HG02840 (cell line): ENCODE data around the gene POU2F2.
"Not testable (repeated sequence)": the region's sequence is repeated elsewhere in the genome, so short reads cannot be mapped to it uniquely, and the experiment has no call there.

Source experiments
- ATAC-seq: cut with Tn5 transposase; IDR thresholded peaks from one replicate; pipeline ENCODE4 v1.9.1; 2021; ENCODE audit warnings: mild to moderate bottlenecking, moderate library complexity, moderate number of reproducible peaks; ENCODE audit not compliant: unreplicated experiment, low FRiP score

Gene POU2F2

DNA sequence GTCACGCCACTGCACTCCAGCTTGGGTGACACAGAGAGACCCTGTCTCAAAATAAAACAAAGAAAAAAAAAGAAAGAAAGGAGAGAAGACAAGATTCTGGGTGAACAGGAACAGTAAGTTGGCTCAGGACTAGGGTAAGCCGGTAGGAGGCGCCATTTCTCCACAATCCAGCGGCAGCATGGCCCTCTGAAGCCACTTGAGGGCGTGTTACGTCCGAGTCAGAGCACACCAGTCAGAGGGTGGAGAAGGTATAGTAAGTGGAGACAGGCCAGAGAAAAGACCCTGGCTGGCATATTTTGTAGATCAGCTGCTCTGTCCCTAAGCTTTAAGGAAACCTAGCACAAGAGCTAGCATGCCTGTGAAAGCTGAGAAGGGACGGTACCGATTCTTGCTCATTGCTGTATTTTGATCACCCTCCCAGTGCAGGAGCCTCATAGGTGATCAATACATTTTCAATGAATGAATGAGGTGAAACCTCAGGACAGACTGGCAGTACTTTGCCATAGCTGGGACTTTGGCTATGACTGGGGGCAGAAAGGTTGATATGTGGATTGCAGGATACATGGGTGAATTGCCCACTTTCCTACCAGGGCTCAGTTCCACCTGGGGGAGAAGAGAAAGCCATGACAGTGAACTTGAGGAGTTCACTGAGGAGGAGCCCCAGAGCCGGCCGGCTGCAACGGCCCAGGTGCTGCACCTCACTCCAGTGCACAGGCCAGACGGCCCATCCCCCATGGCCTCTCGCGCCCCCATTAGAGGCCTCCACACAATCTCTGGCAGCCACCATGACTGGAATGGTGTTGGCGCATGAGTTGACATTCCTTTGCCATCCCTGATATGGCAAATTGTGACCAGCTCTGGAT, 23.5 kb downstream of the POU2F2 start:
- ATAC-seq: no peak

DNA sequence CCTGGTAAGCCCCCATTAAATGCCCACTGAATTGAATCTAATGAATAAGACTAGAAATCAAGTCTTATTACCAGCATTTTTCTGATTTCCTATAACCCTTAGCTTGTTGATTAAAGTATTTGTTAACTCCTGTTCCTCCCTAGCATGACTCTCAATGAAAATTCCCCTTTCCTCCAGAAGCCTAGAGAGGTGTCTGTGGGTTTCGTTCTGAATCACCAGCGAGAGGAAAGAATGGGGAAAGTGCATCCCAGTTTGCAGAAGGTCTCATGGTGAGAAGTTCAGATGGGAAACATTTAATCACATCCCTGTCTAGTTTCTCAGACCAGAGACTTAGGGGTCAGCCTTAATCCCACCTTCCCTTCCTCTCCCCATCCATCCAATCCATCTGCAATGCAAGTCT, 26.9 kb downstream of the POU2F2 start:
- ATAC-seq: no peak

DNA sequence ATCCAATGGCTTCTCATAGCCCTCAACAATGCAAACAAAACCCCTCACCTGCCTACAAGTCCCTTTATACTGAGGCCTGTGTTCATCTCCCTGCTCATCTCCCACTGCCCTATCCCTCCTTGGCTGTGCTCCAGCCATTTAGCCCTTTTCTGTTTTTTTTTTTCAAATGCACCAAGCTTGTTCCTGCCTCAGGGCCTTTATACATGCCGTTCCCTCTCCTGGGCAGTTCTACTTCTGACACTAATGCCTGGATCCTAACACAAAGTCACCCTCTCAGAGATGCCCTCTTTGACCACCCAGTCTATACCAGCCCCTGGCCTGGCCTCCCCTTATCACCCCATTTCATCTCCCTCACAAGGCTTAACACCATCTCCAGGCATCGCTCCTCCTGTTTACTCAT, 29.4 kb downstream of the POU2F2 start:
- no peak for ATAC-seq

DNA sequence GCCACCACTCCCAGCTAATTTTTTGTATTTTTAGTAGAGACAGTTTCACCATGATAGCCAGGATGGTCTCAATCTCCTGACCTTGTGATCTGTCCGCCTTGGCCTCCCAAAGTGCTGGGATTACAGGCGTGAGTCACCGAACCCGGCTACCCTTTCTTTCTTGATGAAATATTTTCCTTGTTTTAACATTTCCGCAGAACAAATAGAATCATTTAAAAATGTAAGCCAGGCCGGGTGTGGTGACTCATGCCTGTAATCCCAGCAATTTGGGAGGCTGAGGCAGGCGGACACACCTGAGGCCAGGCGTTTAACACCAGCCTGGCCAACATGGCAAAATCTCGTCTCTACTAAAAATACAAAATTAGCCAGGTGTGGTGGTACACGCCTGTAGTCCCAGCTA, 32.0 kb downstream of the POU2F2 start:
- ATAC-seq: not testable (repeated sequence)

DNA sequence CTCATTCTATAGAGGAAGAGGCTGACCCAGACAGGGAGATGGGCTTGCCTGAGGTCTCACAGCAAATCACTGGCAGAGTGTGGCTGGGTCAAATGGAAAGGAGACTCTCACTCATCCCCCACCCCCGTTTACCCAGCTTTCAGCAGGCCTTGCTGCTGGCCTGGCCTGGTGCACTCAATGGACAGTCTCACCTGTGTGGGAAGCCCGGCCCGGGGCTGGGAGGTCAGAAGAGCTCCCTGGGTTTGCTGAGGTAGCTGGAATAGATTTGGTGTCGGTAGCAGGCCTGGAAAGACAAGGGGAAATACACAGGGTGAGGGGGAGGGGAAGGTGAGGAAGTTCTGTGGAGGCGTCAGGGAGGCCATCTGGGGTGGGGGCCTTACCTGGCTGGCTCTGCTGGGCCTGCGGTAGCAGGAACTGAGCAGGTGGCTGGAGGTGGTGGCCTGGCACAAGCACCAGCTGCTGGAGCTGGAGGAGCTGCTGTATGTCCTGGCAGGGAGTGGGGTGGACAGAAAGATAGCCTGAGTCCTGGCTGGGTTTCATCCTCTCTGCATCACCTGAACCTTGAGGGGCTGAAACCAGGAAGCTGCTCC, 32.8 kb downstream of the POU2F2 start:
- no peak for ATAC-seq

DNA sequence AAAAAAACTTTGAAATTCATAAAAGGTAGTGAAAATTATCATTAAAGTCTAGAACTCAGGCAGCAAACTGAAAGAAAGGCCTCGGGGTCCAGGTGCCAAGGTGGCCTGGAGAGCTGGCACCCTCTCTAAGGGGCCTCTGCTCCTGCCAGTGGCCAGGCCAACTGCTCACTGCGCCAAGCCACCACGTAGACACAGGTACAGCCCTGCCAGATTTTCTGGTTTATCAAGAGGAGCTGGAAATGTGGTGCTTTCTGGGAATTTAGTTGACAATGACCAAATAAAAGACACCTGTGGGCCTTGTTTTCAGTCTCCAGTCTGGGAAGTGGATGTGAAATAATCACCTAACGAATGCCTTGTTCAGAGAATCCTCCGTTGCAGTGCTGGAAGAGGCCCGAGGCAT, 33.5 kb downstream of the POU2F2 start:
- ATAC-seq: no peak

DNA sequence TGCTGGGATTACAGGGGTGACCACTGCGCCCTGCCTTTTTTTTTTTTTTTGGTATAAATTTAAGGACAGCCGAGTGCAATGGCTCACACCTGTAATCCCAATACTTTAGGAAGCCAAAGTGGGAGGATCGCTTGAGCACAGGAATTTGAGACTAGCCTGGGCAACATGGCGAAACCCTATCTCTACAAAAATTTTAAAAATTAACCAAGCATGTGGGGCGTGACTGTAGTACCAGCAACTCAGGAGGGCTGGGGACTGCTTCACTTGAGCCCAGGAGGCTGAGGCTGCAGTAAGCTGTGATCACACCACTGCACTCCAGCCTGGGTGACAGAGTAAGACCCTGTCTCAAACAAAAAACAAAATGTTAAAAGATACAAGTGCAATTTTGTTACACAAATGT, 34.8 kb downstream of the POU2F2 start:
- no peak for ATAC-seq

DNA sequence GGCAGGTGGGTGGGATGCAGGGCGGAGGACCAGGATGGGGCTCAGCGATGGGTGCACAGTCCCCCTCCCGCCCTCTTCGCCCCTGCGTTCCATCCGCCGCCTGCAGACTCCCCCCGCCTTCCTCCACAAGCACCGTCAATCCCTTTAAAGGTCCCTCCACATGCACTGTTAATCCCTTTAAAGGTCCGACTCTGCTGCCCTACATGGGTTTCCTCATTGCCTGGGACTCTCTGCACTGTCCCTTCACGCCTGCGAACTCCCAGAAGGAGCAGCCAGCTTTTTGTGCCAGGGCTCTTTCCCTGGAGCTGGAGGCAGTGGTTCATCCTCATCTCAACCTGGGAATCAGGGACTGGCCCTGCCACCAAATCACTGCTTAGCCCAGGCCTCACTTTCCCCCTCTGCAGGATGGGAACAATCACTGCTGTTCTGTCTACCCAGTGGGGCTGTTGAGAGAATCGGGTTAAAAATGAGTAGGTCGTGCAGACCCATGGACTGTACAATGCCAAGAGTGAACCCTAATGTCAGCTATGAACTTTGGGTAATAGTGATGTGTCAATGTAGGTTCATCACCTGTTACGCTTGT, 35.9 kb downstream of the POU2F2 start:
- ATAC-seq: no peak

DNA sequence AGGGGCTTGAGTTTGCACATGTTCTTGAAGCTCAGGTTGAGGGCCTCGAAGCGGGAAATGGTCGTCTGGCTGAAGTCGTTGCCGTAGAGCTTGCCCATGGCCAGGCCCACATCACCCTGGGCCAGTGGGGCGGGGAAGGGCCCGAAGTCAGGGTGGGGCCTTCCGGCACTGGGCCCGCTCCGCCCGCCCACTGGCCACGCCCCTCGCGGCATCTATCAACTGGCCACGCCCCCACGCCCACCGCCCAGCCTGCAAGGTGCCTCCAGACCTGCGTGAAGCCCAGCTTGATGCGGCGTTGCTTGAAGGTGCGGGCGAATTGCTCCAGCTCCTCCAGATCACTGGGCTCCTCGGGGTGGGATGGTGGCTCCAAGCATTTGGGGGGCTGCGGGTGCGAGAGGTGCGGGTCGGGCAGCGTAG, 36.4 kb downstream of the POU2F2 start:
- no peak for ATAC-seq

DNA sequence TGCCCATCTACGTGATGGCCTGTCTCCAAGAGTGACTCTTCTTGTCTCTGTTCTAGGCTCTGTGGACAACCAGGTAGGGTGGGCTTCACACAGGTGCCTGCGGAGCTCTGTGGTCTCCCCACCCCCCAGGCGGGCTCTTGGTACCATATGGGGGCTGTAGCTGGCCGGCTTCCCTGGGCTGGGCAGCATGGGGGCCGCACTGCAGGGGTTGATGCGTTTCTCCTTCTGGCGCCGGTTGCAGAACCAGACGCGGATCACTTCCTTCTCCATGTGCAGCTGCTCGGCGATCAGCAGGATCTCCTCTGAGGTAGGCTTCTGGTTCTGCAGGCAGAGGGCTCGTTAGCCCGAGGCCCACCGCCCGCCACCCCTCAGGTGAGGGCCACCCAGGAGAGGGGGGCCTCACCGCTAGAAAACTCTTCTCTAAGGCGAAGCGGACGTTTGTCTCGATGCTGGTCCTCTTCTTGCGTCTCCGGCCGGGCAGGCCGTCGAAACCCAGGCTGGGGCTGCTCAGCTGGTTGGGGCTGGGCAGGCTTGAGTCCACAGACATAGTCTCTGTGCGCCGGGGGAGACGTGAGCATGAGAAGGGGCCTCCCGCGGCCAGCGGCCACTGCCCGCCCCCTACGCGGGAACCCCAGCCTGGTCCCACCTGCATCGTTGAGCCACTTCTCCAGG, 37.0 kb downstream of the POU2F2 start:
- ATAC-seq: no peak

DNA sequence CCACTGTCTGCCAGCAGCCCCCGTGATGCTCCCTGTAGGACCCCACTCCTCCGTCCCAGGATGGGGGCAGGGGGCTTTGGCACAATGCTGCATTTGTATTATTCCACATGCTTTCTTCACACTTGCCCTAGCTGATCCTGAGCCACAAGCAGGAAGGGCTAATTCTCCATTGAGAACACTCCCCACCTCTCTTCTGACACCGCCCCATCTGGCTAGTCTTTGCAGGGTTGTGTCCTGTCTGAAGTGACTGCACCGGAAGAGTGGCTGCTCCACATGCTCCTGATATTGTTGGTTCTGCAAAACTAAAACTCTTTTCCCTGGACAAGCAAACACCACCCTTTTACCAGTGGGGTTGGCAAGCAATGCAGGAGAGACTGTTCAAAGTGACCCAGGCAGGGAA, 38.3 kb downstream of the POU2F2 start:
- ATAC-seq: no peak

DNA sequence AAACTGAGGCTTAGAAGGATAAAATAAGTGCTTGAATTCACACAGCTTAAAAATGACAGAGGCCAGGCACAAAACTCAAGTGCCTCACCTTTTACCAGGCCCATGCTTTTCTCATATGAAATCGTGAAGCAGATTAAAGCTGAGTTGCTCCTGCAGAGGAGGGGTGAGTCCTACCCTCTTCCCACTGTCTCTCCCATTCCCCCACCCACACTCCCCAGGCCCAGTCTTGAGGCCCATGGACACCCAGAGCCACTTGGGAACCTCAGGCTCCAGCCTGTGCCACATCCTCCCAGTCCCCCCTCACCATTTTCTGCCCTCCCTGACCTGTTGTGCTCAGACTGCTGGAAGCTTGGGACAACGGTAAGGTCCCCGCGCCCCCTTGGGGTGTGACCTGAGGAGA, 38.7 kb downstream of the POU2F2 start:
- no peak for ATAC-seq

DNA sequence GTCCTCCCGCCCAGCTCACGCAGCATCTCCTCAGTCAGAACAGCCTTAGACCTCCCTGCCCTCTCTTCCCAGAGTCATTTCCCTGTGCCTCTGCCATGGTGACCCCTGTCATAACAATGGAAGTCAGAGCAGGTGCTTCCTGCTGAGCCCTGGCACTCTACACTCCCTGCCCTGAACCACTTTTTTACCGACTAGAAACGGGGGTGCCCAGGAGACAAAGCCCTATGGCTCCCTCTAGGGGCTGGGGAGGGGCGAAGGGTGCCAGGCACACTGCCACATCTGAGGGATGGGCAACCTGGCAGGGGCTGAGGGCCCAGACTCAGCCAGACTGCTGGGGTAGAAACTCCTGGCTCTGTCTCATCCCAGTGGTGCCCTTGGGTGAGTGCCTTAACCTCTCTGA, 39.9 kb downstream of the POU2F2 start:
- no peak for ATAC-seq

DNA sequence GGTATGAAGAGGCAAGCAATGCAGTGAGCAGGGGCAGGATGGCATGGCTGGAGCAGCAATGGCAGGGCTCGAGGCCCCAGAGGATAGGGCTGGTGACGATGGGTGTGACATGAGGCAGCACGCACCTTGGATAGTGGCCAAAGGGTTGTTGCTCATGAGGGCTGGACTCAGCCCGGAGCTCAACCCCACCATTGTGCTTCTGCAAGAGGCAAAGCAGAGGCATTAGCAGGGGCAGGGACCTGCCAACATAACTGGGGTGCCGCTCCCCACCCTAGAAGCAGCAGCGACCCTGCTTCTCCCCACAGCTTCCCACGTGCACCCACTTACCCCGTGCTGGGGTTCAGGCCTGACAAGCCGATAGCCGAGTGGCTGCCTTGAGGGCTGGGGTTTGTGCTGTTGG, 40.5 kb downstream of the POU2F2 start:
- no peak for ATAC-seq

DNA sequence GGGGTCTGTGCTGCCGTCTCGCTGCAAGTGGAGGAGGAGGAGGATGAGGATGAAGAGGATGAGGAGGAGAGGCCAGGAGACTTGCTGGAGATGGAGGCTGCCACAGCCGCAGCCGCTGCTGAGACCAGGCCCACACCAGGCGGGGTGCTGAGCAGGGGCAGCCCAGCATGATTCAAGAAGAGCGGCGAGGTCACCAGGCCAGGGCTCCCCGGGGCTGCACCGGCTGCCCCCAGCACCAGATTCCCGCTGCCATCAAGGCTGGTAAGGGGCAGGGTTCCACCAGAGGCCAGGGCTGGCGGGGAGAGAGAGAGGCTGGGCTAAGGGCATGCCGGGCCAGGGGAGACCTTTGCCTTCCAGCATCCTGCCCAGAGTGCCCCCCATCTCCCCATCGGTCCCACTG, 40.9 kb downstream of the POU2F2 start:
- ATAC-seq: no peak

DNA sequence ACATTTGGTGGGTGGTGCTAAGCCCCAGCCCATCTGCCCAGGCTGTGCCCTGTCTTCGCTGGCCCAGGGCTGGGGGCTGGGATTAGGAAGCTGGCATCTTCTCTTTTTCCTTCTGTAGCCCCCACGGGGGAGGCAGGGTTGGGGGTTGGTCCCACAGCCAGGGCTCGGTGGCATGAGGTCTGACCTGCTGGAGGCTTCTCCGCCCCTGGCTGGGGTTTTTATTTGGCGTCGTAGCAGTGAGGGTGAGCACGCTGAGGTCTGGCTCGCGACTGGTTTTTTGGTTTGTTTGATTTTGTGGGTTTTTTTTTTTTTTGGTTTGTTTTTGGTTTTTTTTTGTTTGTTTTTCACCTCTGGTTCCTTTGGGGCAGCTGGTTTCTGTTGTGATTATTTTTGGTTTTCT, 41.6 kb downstream of the POU2F2 start:
- ATAC-seq: no peak

DNA sequence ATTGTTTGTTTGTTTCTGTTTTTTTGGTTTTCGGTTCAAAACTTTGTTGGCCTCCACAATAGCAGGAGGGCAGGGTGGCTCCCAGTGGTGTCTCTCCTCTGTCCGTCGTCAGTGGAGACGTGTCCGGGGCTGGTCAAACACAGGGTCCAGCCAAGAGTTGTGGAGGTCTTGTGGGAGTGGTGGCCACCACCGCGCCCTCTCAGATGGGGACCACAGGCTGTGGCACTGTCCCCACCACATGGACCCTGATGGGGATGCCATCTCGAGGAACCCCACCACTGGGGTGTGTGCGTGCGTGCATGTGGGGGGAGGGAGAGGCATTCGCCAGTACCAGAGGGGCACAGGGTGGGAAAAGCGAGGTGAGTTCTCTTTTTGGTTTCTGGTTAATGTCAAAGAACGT, 42.5 kb downstream of the POU2F2 start:
- no peak for ATAC-seq

DNA sequence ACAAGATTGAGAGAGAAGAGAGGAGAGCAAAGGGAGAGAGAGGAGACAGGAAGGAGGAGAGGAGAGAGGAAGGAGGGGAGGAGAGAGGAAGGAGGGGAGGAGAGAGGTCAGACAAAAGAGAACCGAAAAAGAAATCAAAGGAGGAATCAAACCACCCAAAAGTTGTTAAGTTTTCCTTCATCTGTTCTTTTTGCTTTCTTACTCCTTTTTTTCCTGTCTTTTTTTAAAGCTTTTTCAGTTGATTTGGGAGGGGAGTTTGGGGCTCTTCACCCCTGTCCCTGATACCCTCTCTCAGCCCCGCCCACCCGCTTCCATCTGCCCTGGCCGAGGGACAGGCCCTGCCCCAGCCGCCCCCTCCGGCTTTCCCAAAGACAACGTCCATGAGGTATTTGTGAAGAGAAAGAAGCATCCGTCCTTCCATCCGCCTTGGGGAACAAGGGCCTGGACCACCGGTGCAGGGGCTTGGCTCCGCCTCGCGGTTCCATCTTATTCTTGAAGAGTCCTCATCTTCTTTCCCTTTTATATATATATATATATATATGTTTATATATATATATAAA, 43.0 kb downstream of the POU2F2 start:
- no peak for ATAC-seq

DNA sequence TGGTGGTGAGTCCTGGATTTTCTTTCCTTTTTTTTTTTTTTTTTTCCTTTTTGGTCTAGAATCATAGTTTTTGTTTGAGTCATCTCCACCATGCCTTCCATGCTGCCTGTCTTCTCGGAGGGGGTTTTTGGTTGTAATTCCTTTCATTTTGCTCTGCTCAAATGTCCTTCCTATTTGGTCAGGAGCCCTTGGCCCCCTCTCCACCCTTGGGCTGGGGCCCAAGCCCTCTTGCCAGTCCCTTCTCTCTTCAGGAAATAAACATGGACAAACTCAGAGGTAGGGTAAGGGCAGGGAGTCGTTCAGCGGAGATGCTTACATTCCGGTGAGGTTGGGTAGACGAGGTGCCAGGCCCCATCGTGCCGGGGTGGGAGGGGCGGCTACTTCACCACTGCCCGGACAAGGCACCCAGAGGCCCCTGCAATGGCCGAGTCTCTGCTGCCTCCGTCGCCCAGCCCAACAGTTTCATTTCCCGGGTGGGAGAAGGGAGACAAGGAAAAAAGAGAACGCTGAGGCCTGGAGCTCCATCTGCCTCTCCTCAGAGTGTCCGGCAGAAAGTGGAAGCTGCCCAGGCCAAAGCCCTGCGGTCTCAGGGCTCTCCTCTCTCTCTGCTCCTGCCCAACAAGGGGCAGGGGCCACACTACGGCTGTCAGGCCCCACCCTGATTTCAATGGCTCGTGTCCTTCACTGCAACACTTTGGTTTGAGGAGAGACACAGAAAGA, 43.6 kb downstream of the POU2F2 start:
- no peak for ATAC-seq

DNA sequence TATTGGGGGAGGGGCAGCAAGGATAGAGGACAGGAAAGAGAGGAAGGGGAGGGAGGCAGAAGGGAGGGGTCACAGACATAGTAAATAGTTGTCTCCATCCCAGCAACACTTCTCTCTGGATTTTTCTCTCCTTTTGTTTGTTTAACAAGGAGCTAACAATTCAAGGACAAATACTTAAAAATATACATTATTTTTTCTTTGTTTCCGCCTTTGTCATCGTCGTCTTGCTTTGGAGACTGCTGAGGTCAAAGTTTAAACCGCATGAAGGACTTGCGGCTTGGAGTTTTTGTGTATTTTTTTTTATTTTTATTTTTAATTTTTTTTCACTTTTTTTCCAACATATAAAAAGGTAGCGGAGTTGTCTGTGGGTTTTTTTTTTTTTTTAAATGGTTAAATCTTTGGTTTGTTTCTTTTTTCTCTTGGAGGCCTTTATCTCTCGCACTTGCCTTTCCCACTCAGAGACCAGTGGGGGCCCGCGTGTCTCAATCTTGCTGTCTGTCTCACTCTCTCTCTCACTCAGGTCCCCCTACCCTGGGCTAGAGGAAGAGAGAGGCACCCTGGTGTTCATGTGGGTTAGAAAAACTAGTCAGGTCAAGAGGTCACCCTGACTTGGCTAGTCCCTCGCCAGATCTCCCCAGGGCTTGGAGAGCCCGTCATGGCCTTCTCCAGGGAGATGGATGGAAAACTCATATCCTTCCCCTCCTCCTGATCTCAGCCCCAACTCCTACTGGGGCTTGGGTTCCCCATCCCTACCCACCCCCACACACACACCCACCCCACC, 45.3 kb downstream of the POU2F2 start:
- no peak for ATAC-seq
